ENCODE data around the gene SLC7A1. TPM values are rescaled to one million over a fixed set of nuclear protein-coding genes. Genes with fewer than 3 reads are reported as not detected.

Gene SLC7A1
- total and polyA plus RNA-seq, 4 donors, result 0.90 to 22.6 (median 1.4) TPM

- H3K9me3 ChIP-seq (ENCODE audit: control insufficient read depth in 4 of 4, low read length in 3 of 4), result no peaks in the 10 kb centered on the region
- H3K9ac ChIP-seq (ENCODE audit: low read depth in 1 of 2, low read length in 2 of 2), result no peak overlapping the region
- no peak overlapping the region for H3K27ac ChIP-seq (ENCODE audit: low read depth in 1 of 2, low read length in 2 of 2)
- H3K27me3 ChIP-seq (ENCODE audit: control insufficient read depth in 4 of 4, insufficient read depth in 4 of 4, low read length in 3 of 4), result no peaks in the 10 kb centered on the region
- peaks cover 0 to 5% (median 0%) of the 10 kb centered on the region in 4 donors for H3K4me1 ChIP-seq (ENCODE audit: control insufficient read depth in 4 of 4, insufficient read depth in 4 of 4, low read length in 3 of 4)
- H3K36me3 ChIP-seq (ENCODE audit: control insufficient read depth in 4 of 4, insufficient read depth in 3 of 4, low read depth in 1 of 4, low read length in 3 of 4), result peaks cover 0 to 2% (median 0%) of the 10 kb centered on the region in 4 donors
- TF ChIP-seq YY1 (IDR thresholded peaks at IDR 0.05) (no peak), FOXA1 (IDR thresholded peaks at IDR 0.05) (no peak), ATF3 (IDR thresholded peaks at IDR 0.05) (no peak), REST (IDR thresholded peaks at IDR 0.05) (no peak), EGR1 (IDR thresholded peaks at IDR 0.05; ENCODE audit: low read depth in 2 of 2) (no peak), HNF4A (conservative IDR thresholded peaks at IDR 0.05) (no peak), RXRA (IDR thresholded peaks at IDR 0.05) (no peak), TAF1 (conservative IDR thresholded peaks at IDR 0.05) (no peak), FOXA2 (IDR thresholded peaks at IDR 0.05) (no peak), MAX (IDR thresholded peaks at IDR 0.05) (no peak), SP1 (IDR thresholded peaks at IDR 0.05) (no peak), JUND (IDR thresholded peaks at IDR 0.05) (no peak), NR2F2 (IDR thresholded peaks at IDR 0.05) (no peak), GABPA (IDR thresholded peaks at IDR 0.05 in 1 of 2, conservative IDR thresholded peaks at IDR 0.05 in 1 of 2) (no peak), HNF4G (IDR thresholded peaks at IDR 0.05) (no peak), ZBTB33 (IDR thresholded peaks at IDR 0.05) (no peak), RAD21 (IDR thresholded peaks at IDR 0.05) (no peak)
- no peak overlapping the region for H3K4me3 ChIP-seq (ENCODE audit: low read depth in 1 of 3, low read length in 3 of 3)
- no peak for DNase-seq (ENCODE audit: low spot score)
- 96% methylated on average over 6 of the region's 6 CpGs for WGBS
Observed at GRCh38 chr13:29551214-29551613, 44.3 kb downstream of the SLC7A1 start.

- TF ChIP-seq RXRA (IDR thresholded peaks at IDR 0.05), result no peak
- no peaks in the 10 kb centered on the region for H3K9me3 ChIP-seq (ENCODE audit: control insufficient read depth in 4 of 4, low read length in 3 of 4)
- H3K4me3 ChIP-seq (ENCODE audit: low read depth in 1 of 3, low read length in 3 of 3), result no peak overlapping the region
- peaks cover 0 to 5% (median 0%) of the 10 kb centered on the region in 4 donors for H3K4me1 ChIP-seq (ENCODE audit: control insufficient read depth in 4 of 4, insufficient read depth in 4 of 4, low read length in 3 of 4)
- H3K27ac ChIP-seq (ENCODE audit: low read depth in 1 of 2, low read length in 2 of 2), result no peak overlapping the region
- no peak for DNase-seq (ENCODE audit: low spot score)
- peaks cover 0 to 2% (median 0%) of the 10 kb centered on the region in 4 donors for H3K36me3 ChIP-seq (ENCODE audit: control insufficient read depth in 4 of 4, insufficient read depth in 3 of 4, low read depth in 1 of 4, low read length in 3 of 4)
- 99% methylated on average over 5 of the region's 5 CpGs for WGBS
- no peaks in the 10 kb centered on the region for H3K27me3 ChIP-seq (ENCODE audit: control insufficient read depth in 4 of 4, insufficient read depth in 4 of 4, low read length in 3 of 4)
- H3K9ac ChIP-seq (ENCODE audit: low read depth in 1 of 2, low read length in 2 of 2), result no peak overlapping the region
Observed at GRCh38 chr13:29550430-29550988, 45.0 kb downstream of the SLC7A1 start.
